HPDE6-E6E7 (cell line): ENCODE data around the gene VPS29.
"Not testable (repeated sequence)": the region's sequence is repeated elsewhere in the genome, so short reads cannot be mapped to it uniquely, and the experiment has no call there.

Source experiments
- DNase-seq: peaks from one replicate; pipeline ENCODE4 v3.0.0; 2011; ENCODE audit warnings: missing footprints; ENCODE audit errors: extremely low spot score

Gene VPS29

GRCh38 chr12:110528277-110528839, 26.4 kb upstream of the VPS29 start:
- DNase-seq: no peak

- DNase-seq: not testable (repeated sequence)
Measured at GRCh38 chr12:110520876-110521712, 19.2 kb upstream of the VPS29 start.

- DNase-seq: not testable (repeated sequence)
Measured at GRCh38 chr12:110518014-110518413, 16.1 kb upstream of the VPS29 start.

GRCh38 chr12:110516995-110517394, 15.1 kb upstream of the VPS29 start:
- no peak for DNase-seq

- no peak for DNase-seq
Measured at GRCh38 chr12:110514363-110514762, 12.5 kb upstream of the VPS29 start.

- no peak for DNase-seq
Measured at GRCh38 chr12:110513842-110514241, 11.9 kb upstream of the VPS29 start.

GRCh38 chr12:110508071-110508586, 6.2 kb upstream of the VPS29 start:
- no peak for DNase-seq

- no peak for DNase-seq
Measured at GRCh38 chr12:110505332-110505731, 3.4 kb upstream of the VPS29 start.

- no peak for DNase-seq
Measured at GRCh38 chr12:110503432-110503831, 1.5 kb upstream of the VPS29 start.

GRCh38 chr12:110501399-110501751, 536 bp downstream of the VPS29 start:
- DNase-seq: peak; percentile 61

- DNase-seq: peak; percentile 38
Measured at GRCh38 chr12:110498984-110499706, 2.8 kb downstream of the VPS29 start.

GRCh38 chr12:110475426-110475825, 26.5 kb downstream of the VPS29 start:
- DNase-seq: no peak

GRCh38 chr12:110468214-110469048, 33.5 kb downstream of the VPS29 start, which contains the start of the genes FAM216A and GPN3:
Gene FAM216A (plus strand): TSS chr12:110468845. CDS start chr12:110468876, 31 bp downstream.
Gene GPN3 (minus strand): TSS chr12:110468257. CDS start chr12:110468203, 54 bp downstream.
- DNase-seq: peak; percentile 94

- no peak for DNase-seq
Measured at GRCh38 chr12:110467847-110468213, 34.1 kb downstream of the VPS29 start.

- DNase-seq: no peak
Measured at GRCh38 chr12:110466791-110467190, 35.1 kb downstream of the VPS29 start.

- DNase-seq: not testable (repeated sequence)
Measured at GRCh38 chr12:110465765-110466164, 36.1 kb downstream of the VPS29 start.

- DNase-seq: no peak
Measured at GRCh38 chr12:110465024-110465423, 36.9 kb downstream of the VPS29 start.

GRCh38 chr12:110461189-110461588, 40.7 kb downstream of the VPS29 start:
- DNase-seq: not testable (repeated sequence)

- DNase-seq: no peak
Measured at GRCh38 chr12:110458756-110459155, 43.2 kb downstream of the VPS29 start.

GRCh38 chr12:110453569-110454296, 48.2 kb downstream of the VPS29 start:
- DNase-seq: no peak

GRCh38 chr12:110451263-110451662, 50.6 kb downstream of the VPS29 start:
- no peak for DNase-seq
